A549 (cell line): ENCODE measurements around the gene PTPRF.

Experiments used
- CEBPB ChIP-seq, 2 experiments: fragments of >200 bp in 1 of 2; sonication (Bioruptor Twin) in 1 of 2; formaldehyde crosslinking in 1 of 2; IDR thresholded peaks; 2 replicates each; pipeline ENCODE4 v1.6.1; 2012 to 2016
- CHD4 ChIP-seq: fragments of 200-600 bp; sonication (generic); IDR thresholded peaks from 2 replicates; pipeline ENCODE4 v1.6.1; 2016; ENCODE audit warnings: antibody characterized with exemption, mild to moderate bottlenecking, borderline replicate concordance
- CTCF ChIP-seq: fragments of >200 bp; sonication (Bioruptor Twin); formaldehyde crosslinking; IDR thresholded peaks from 3 replicates; pipeline ENCODE4 v1.5.1; 2016
- JUNB ChIP-seq: fragments of >200 bp; sonication (Bioruptor Twin); formaldehyde crosslinking; IDR thresholded peaks from 2 replicates; pipeline ENCODE4 v1.6.1; 2016
- MAX ChIP-seq: IDR thresholded peaks from 2 replicates; pipeline ENCODE4 v1.6.1; 2012
- NR3C1 ChIP-seq: fragments of >200 bp; sonication (Bioruptor Twin); formaldehyde crosslinking; IDR thresholded peaks from 3 replicates; pipeline ENCODE4 v1.6.1; 2017
- POLR2A ChIP-seq: IDR thresholded peaks from 2 replicates; pipeline ENCODE4 v1.6.1; 2012; ENCODE audit warnings: mild to moderate bottlenecking, low read length
- RAD21 ChIP-seq, 2 experiments: fragments of >200 bp in 1 of 2; sonication (Bioruptor Twin) in 1 of 2; formaldehyde crosslinking in 1 of 2; IDR thresholded peaks in 1 of 2; conservative IDR thresholded peaks in 1 of 2; 2 replicates in 1 of 2; 3 replicates in 1 of 2; pipeline ENCODE4 v1.6.1; 2012 to 2018; ENCODE audit warnings: inconsistent platforms in 1 of 2
- REST ChIP-seq: fragments of 200-600 bp; sonication (generic); IDR thresholded peaks from 2 replicates; pipeline ENCODE4 v1.6.1; 2016; ENCODE audit warnings: antibody characterized with exemption, mild to moderate bottlenecking, moderate library complexity
- ZNF302 ChIP-seq: fragments of 250-450 bp; sonication (Bioruptor Pico); IDR thresholded peaks from 2 replicates; pipeline ENCODE4 v1.9.0; 2021; ENCODE audit warnings: inconsistent platforms, mild to moderate bottlenecking, moderate library complexity

GRCh38 chr1:43495204-43495603 is 35.5 kb upstream of the PTPRF start:
- TF ChIP-seq CTCF (no peak), REST (no peak), CHD4 (no peak), MAX (no peak), POLR2A (no peak), JUNB (no peak), NR3C1 (no peak), RAD21 (conservative IDR thresholded peaks at IDR 0.05 in 1 of 2, IDR thresholded peaks at IDR 0.05 in 1 of 2) (no peak), ZNF302 (CRISPR knock-in tag) (no peak), CEBPB (IDR thresholded peaks at IDR 0.05) (no peak)
